ENCODE data around the gene OAS3. TPM values are rescaled to one million over a fixed set of nuclear protein-coding genes. Genes with fewer than 3 reads are reported as not detected.

The OAS3 gene
- total and polyA plus RNA-seq, 4 donors, result 3.8 to 9.5 (median 5.4) TPM

DNA sequence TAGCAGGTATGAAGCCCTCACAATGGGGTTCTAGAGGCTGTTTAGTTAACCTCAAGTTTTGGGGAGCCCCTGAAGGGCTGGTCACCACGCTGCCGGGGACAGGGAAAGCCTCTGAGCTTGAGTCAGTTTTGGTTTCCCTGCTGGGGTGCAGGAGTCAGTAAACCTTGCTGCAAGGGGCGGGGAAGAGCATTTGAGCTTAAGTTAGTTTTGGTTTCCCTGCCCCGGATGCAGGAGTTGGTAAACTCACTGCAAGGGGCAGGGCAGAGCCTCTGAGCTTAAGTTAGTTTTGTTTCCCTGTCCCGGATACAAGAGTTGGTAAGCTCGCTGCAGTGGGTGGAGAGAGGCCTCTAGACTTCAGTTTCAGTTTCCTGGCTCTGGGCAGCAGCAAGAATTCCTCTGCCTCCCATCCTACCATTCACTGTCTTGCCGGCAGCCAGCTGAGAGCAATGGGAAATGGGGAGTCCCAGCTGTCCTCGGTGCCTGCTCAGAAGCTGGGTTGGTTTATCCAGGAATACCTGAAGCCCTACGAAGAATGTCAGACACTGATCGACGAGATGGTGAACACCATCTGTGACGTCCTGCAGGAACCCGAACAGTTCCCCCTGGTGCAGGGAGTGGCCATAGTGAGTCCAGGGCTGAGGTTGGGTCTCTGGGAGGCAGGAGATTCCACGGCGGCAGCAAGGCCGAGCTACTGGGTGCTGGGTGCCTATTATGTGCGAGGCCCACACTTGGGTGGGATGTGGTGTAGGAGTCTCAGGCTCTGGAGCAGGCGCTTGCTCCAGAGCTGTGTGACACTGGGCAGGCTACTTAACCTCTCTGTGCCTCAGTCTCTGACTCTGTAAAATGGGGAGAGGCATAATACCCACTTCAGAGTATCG, 40.1 kb downstream of the OAS3 start, which contains the start of gene OAS2:
Gene OAS2, plus strand, starts transcription at position 357 of the 878 bp plus-strand sequence. Its CDS starts 90 bp downstream, at position 447.
- H3K27me3 ChIP-seq (ENCODE audit: control insufficient read depth in 4 of 4, insufficient read depth in 4 of 4, low read length in 3 of 4), result no peaks in the 10 kb centered on the region
- H3K36me3 ChIP-seq (ENCODE audit: control insufficient read depth in 4 of 4, insufficient read depth in 3 of 4, low read depth in 1 of 4, low read length in 3 of 4), result no peaks in the 10 kb centered on the region
- WGBS, result 23% methylated on average over 19 of the region's 19 CpGs
- peak within 1 kb of the TSS; percentile 90 to 93 for H3K27ac ChIP-seq (ENCODE audit: low read depth in 1 of 2, low read length in 2 of 2)
- H3K4me3 ChIP-seq (ENCODE audit: low read depth in 1 of 3, low read length in 3 of 3), result peak within 1 kb of the TSS; percentile 57 to 98 (median 85)
- H3K4me1 ChIP-seq (ENCODE audit: control insufficient read depth in 4 of 4, insufficient read depth in 4 of 4, low read length in 3 of 4), result peaks cover 0 to 15% (median 13%) of the 10 kb centered on the region in 4 donors
- H3K9me3 ChIP-seq (ENCODE audit: control insufficient read depth in 4 of 4, low read length in 3 of 4), result peaks cover 0 to 2% (median 0%) of the 10 kb centered on the region in 4 donors
- peak within 1 kb of the TSS; percentile 88 to 93 for H3K9ac ChIP-seq (ENCODE audit: low read depth in 1 of 2, low read length in 2 of 2)
- TF ChIP-seq RXRA (IDR thresholded peaks at IDR 0.05) (peak; percentile 21 to 46), SP1 (IDR thresholded peaks at IDR 0.05) (peak; percentile 75), RAD21 (IDR thresholded peaks at IDR 0.05) (peak; percentile 32 to 45), TAF1 (conservative IDR thresholded peaks at IDR 0.05) (peak; percentile 93), YY1 (IDR thresholded peaks at IDR 0.05) (peak; percentile 52), JUND (IDR thresholded peaks at IDR 0.05) (no peak), NR2F2 (IDR thresholded peaks at IDR 0.05) (peak; percentile 37), HNF4A (conservative IDR thresholded peaks at IDR 0.05) (peak; percentile 27 to 45)
- TF ChIP-seq, protein P1, sequence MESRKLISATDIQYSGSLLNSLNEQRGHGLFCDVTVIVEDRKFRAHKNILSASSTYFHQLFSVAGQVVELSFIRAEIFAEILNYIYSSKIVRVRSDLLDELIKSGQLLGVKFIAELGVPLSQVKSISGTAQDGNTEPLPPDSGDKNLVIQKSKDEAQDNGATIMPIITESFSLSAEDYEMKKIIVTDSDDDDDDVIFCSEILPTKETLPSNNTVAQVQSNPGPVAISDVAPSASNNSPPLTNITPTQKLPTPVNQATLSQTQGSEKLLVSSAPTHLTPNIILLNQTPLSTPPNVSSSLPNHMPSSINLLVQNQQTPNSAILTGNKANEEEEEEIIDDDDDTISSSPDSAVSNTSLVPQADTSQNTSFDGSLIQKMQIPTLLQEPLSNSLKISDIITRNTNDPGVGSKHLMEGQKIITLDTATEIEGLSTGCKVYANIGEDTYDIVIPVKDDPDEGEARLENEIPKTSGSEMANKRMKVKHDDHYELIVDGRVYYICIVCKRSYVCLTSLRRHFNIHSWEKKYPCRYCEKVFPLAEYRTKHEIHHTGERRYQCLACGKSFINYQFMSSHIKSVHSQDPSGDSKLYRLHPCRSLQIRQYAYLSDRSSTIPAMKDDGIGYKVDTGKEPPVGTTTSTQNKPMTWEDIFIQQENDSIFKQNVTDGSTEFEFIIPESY (IDR thresholded peaks at IDR 0.05), result no peak
- TF ChIP-seq, protein P2, sequence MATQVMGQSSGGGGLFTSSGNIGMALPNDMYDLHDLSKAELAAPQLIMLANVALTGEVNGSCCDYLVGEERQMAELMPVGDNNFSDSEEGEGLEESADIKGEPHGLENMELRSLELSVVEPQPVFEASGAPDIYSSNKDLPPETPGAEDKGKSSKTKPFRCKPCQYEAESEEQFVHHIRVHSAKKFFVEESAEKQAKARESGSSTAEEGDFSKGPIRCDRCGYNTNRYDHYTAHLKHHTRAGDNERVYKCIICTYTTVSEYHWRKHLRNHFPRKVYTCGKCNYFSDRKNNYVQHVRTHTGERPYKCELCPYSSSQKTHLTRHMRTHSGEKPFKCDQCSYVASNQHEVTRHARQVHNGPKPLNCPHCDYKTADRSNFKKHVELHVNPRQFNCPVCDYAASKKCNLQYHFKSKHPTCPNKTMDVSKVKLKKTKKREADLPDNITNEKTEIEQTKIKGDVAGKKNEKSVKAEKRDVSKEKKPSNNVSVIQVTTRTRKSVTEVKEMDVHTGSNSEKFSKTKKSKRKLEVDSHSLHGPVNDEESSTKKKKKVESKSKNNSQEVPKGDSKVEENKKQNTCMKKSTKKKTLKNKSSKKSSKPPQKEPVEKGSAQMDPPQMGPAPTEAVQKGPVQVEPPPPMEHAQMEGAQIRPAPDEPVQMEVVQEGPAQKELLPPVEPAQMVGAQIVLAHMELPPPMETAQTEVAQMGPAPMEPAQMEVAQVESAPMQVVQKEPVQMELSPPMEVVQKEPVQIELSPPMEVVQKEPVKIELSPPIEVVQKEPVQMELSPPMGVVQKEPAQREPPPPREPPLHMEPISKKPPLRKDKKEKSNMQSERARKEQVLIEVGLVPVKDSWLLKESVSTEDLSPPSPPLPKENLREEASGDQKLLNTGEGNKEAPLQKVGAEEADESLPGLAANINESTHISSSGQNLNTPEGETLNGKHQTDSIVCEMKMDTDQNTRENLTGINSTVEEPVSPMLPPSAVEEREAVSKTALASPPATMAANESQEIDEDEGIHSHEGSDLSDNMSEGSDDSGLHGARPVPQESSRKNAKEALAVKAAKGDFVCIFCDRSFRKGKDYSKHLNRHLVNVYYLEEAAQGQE (IDR thresholded peaks at IDR 0.05), result peak; percentile 49
- TF ChIP-seq, protein P3, sequence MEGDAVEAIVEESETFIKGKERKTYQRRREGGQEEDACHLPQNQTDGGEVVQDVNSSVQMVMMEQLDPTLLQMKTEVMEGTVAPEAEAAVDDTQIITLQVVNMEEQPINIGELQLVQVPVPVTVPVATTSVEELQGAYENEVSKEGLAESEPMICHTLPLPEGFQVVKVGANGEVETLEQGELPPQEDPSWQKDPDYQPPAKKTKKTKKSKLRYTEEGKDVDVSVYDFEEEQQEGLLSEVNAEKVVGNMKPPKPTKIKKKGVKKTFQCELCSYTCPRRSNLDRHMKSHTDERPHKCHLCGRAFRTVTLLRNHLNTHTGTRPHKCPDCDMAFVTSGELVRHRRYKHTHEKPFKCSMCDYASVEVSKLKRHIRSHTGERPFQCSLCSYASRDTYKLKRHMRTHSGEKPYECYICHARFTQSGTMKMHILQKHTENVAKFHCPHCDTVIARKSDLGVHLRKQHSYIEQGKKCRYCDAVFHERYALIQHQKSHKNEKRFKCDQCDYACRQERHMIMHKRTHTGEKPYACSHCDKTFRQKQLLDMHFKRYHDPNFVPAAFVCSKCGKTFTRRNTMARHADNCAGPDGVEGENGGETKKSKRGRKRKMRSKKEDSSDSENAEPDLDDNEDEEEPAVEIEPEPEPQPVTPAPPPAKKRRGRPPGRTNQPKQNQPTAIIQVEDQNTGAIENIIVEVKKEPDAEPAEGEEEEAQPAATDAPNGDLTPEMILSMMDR (IDR thresholded peaks at IDR 0.05; ENCODE audit: low read depth, low read length, missing input control), result no peak
- TF ChIP-seq, protein P4, sequence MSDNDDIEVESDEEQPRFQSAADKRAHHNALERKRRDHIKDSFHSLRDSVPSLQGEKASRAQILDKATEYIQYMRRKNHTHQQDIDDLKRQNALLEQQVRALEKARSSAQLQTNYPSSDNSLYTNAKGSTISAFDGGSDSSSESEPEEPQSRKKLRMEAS (IDR thresholded peaks at IDR 0.05), result peak; percentile 68
- no peak for DNase-seq (ENCODE audit: low spot score)
